Vagina (tissue), 2 donors: ENCODE measurements around the gene CHST2.

Experiments
- CTCF ChIP-seq, 3 experiments: fragments of 450-650 bp in 2 of 3; fragments of 200-600 bp in 1 of 3; sonication (generic) in 1 of 3; IDR thresholded peaks; one replicate each; pipeline ENCODE4 v1.5.1; 2017 to 2019; ENCODE audit warnings: antibody characterized with exemption in 3 of 3, mild to moderate bottlenecking in 2 of 3, moderate library complexity in 2 of 3
- POLR2A ChIP-seq, 2 donors: fragments of 450-650 bp; IDR thresholded peaks; one replicate each; pipeline ENCODE4 v1.6.1; 2017; ENCODE audit warnings: antibody characterized with exemption in 2 of 2, mild to moderate bottlenecking in 2 of 2, moderate library complexity in 2 of 2

DNA sequence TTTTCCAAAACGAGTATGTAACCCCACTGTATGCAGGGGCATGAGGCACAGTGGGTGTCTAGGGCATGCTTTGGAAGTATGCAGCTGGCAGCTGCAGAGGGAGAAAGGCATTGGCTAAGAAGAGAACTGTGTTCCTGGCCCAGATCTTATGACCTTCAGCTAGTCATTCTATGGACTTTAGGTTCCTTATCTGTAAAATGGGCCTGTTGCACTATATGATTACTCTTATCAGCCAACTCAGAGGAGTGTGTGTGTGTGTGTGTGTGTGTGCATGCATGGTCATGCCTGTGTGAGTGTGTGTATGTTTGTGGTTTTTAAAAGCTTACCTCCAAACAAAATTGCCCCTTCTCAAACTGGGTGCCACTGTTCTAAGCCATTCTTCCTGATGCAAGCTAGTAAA, 27.4 kb upstream of the CHST2 start:
- TF ChIP-seq CTCF (IDR thresholded peaks at IDR 0.05) (no peak), POLR2A (IDR thresholded peaks at IDR 0.05) (no peak)
